Measurements from ENCODE around the gene RXFP4. TPM values are rescaled to one million over a fixed set of nuclear protein-coding genes. Genes with fewer than 3 reads are reported as not detected.

RXFP4 gene
- total and polyA plus RNA-seq, 2 of the 13 experiments (the other 11 are each of a cell fraction or from before 2014, with no cell fraction given) = 0.38 to 1.4 TPM

GRCh38 chr1:155967341-155968050 is 26.1 kb downstream of the RXFP4 start (continued):
- TF ChIP-seq ZNF34 (CRISPR knock-in tag; IDR thresholded peaks at IDR 0.05; ENCODE audit: borderline replicate concordance) (no peak), TGIF2 (CRISPR knock-in tag; IDR thresholded peaks at IDR 0.05) (peak; percentile 40; the same call in 1 of the 2 replicates), GLI4 (CRISPR knock-in tag; IDR thresholded peaks at IDR 0.05; ENCODE audit: borderline replicate concordance) (0 out of 2 replicates have a peak, but pooled peaks have one; percentile 57), SRF (IDR thresholded peaks at IDR 0.05; ENCODE audit: low read depth, low read length) (no peak), BRD4 (CRISPR knock-in tag; IDR thresholded peaks at IDR 0.05) (no peak), NFYB (CRISPR knock-in tag; IDR thresholded peaks at IDR 0.05) (no peak), RFX5 (IDR thresholded peaks at IDR 0.05; ENCODE audit: low read depth, low read length) (no peak), TBL1XR1 (IDR thresholded peaks at IDR 0.05; ENCODE audit: borderline replicate concordance, low read length, partially characterized antibody) (no peak), PAWR (CRISPR knock-in tag; IDR thresholded peaks at IDR 0.05; ENCODE audit: borderline replicate concordance) (no peak), MTERF4 (CRISPR knock-in tag; IDR thresholded peaks at IDR 0.05) (no peak), ZBTB7A (CRISPR knock-in tag; IDR thresholded peaks at IDR 0.05) (peak; percentile 93), ZNF841 (CRISPR knock-in tag; IDR thresholded peaks at IDR 0.05; ENCODE audit: borderline replicate concordance) (no peak), EZH2 (conservative IDR thresholded peaks at IDR 0.05; ENCODE audit: low read depth, low read length) (no peak), KDM6A (CRISPR knock-in tag; IDR thresholded peaks at IDR 0.05; ENCODE audit: low read depth) (peak; percentile 57; the same call in 1 of the 2 replicates), ELF3 (CRISPR knock-in tag; IDR thresholded peaks at IDR 0.05) (peak; percentile 65), HBP1 (CRISPR knock-in tag; IDR thresholded peaks at IDR 0.05; ENCODE audit: low read depth) (no peak), RBM22 (optimal IDR thresholded peaks at IDR 0.05; ENCODE audit: low read length) (no peak), ARID3A (IDR thresholded peaks at IDR 0.05; ENCODE audit: low read depth, low read length) (no peak), ZNF543 (CRISPR knock-in tag; IDR thresholded peaks at IDR 0.05) (no peak), NRL (CRISPR knock-in tag; IDR thresholded peaks at IDR 0.05; ENCODE audit: borderline replicate concordance) (peak; percentile 45; the same call in 1 of the 2 replicates)

All from HepG2 (cell line).